Smooth muscle cell (in vitro differentiated cells): ENCODE results near the gene AMACR. TPM values are rescaled to one million over a fixed set of nuclear protein-coding genes. Genes with fewer than 3 reads are reported as not detected.
A peak's percentile ranks its signal among the peaks of the same experiment; 100 is the strongest.

Experiments
- DNase-seq: peaks from one replicate; lab custom pipeline; 2025; ENCODE audit not compliant: unreplicated experiment; lab: John Stamatoyannopoulos, UW
- H2AFZ ChIP-seq: fragments of 200-600 bp; sonication (generic); 2 replicates; pipeline ENCODE4 v1.6.0; 2016; ENCODE audit warnings: antibody characterized with exemption, low read depth, mild to moderate bottlenecking
- H3F3A ChIP-seq: fragments of 200-600 bp; sonication (generic); 2 replicates; pipeline ENCODE4 v1.6.0; 2017; ENCODE audit warnings: antibody characterized with exemption, low read depth
- H3K27ac ChIP-seq: fragments of 200-600 bp; sonication (generic); 2 replicates; pipeline ENCODE4 v1.5.1; 2016; ENCODE audit warnings: low read depth, mild to moderate bottlenecking
- H3K27me3 ChIP-seq: fragments of 200-600 bp; sonication (generic); 2 replicates; pipeline ENCODE4 v1.6.1; 2016; ENCODE audit warnings: low read depth, mild to moderate bottlenecking
- H3K36me3 ChIP-seq: fragments of 200-600 bp; sonication (generic); 2 replicates; pipeline ENCODE4 v1.5.1; 2016; ENCODE audit warnings: low read depth
- H3K4me1 ChIP-seq: fragments of 200-600 bp; sonication (generic); 2 replicates; pipeline ENCODE4 v1.5.1; 2016; ENCODE audit warnings: low read depth
- H3K4me2 ChIP-seq: fragments of 200-600 bp; sonication (generic); 2 replicates; pipeline ENCODE4 v1.6.0; 2016; ENCODE audit warnings: mild to moderate bottlenecking
- H3K4me3 ChIP-seq: fragments of 200-600 bp; sonication (generic); 2 replicates; pipeline ENCODE4 v1.5.1; 2016; ENCODE audit warnings: mild to moderate bottlenecking
- H3K79me2 ChIP-seq: fragments of 200-600 bp; sonication (generic); 2 replicates; pipeline ENCODE4 v1.6.0; 2016; ENCODE audit warnings: low read depth, mild to moderate bottlenecking
- H3K9ac ChIP-seq: fragments of 200-600 bp; sonication (generic); 2 replicates; pipeline ENCODE4 v1.6.0; 2016; ENCODE audit warnings: low read depth
- H3K9me3 ChIP-seq: fragments of 200-600 bp; sonication (generic); replicated peaks from 2 replicates; pipeline ENCODE4 v1.5.1; 2016; ENCODE audit warnings: low read depth
- H4K20me1 ChIP-seq: fragments of 200-600 bp; sonication (generic); 2 replicates; pipeline ENCODE4 v1.6.0; 2016; ENCODE audit warnings: low read depth
- CTCF ChIP-seq: fragments of 200-600 bp; sonication (generic); IDR thresholded peaks from 2 replicates; pipeline ENCODE4 v1.5.1; 2017; ENCODE audit warnings: borderline replicate concordance, mild to moderate bottlenecking, antibody characterized with exemption; ENCODE audit not compliant: insufficient read depth, poor library complexity, severe bottlenecking
- WGBS: methylation state at CpG from one replicate; pipeline ENCODE4 v1.1.7; 2016; ENCODE audit warnings: low lambda C conversion rate; 5-methylcytosine and 5-hydroxymethylcytosine counted together
- polyA plus RNA-seq: library from polyadenylated mRNA; unstranded; fragments of >200 nt; fragmentation: Nextera tagmentation; extraction: Ambion mirVana; gene quantifications from 2 replicates; pipeline ENCODE4 v1.2.1, GENCODE V29; 2016
- total RNA-seq: library from RNA; depleted of rRNA; stranded (reverse); fragments of >200 nt; gene quantifications from 2 replicates; pipeline ENCODE4 v1.2.3, GENCODE V29; 2014

AMACR gene
- total and polyA plus RNA-seq, 2 experiments from 2014 or later: 14.1 to 14.5 TPM

- H3K27ac ChIP-seq: no peak overlapping the region
- no peak for TF ChIP-seq CTCF
- WGBS: 41% methylated on average over 1 of the region's 1 CpG
- H3F3A ChIP-seq: peaks cover 5% of the 10 kb centered on the region
- no peak for DNase-seq
- no peaks in the 10 kb centered on the region for H3K79me2 ChIP-seq
- H3K9ac ChIP-seq: no peak overlapping the region
- H3K4me3 ChIP-seq: no peak overlapping the region
- H3K4me1 ChIP-seq: peaks cover 10% of the 10 kb centered on the region
- H3K9me3 ChIP-seq: no peaks in the 10 kb centered on the region
- H2AFZ ChIP-seq: no peak overlapping the region
- no peaks in the 10 kb centered on the region for H3K36me3 ChIP-seq
- no peaks in the 10 kb centered on the region for H4K20me1 ChIP-seq
- no peaks in the 10 kb centered on the region for H3K27me3 ChIP-seq
- no peak overlapping the region for H3K4me2 ChIP-seq
Observed at GRCh38 chr5:34041247-34041972, 33.6 kb upstream of the AMACR start.

- no peak for TF ChIP-seq CTCF
- peak overlapping the region; percentile 31 for H3K4me2 ChIP-seq
- peaks cover 10% of the 10 kb centered on the region for H3K4me1 ChIP-seq
- no peaks in the 10 kb centered on the region for H3K27me3 ChIP-seq
- H3K27ac ChIP-seq: no peak overlapping the region
- H2AFZ ChIP-seq: no peak overlapping the region
- WGBS: 37% methylated on average over 3 of the region's 3 CpGs
- H3F3A ChIP-seq: peaks cover 5% of the 10 kb centered on the region
- no peaks in the 10 kb centered on the region for H4K20me1 ChIP-seq
- H3K36me3 ChIP-seq: no peaks in the 10 kb centered on the region
- no peaks in the 10 kb centered on the region for H3K79me2 ChIP-seq
- H3K9ac ChIP-seq: no peak overlapping the region
- no peak for DNase-seq
- H3K4me3 ChIP-seq: no peak overlapping the region
- no peaks in the 10 kb centered on the region for H3K9me3 ChIP-seq
Observed at GRCh38 chr5:34040472-34040871, 32.6 kb upstream of the AMACR start.

DNA sequence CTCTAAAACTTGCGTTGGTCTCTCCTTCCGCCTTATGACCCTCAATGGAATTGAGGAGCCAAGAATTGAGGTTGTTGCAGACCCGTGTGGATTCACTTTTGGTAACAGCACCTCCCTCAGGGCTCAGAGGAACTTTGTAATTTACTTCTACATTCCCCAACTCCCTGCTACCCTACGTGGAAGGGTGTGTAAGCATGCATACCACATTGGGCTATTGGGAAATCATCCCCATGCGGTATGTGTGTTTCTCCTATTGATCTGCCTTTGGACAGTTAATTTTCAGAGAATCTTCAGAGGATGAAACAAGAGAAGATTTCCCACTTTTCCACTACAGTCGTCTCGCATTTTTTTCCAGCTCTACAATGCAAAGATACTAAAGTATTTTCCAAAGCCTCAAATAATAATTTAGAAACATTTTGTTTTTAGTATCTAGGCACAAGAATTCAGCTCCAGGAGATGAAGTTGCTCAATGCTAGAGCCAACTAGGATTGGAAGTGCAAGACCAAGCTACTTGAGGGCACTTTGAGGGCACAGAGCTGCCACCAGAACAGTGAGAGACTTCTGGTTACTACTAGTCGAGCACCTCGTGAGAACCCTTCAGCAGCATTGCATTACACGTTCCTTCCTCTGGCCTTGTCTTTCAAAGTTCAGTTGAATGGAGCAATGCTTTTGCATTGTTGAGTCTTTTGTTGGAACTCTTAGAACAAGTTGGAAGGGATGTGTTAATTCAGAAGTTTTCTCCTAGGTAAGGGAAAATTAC, 31.7 kb upstream of the AMACR start:
- no peak for DNase-seq
- Histone ChIP-seq H3K36me3 (no peaks in the 10 kb centered on the region), H4K20me1 (no peaks in the 10 kb centered on the region), H3K4me1 (peaks cover 10% of the 10 kb centered on the region), H3K4me2 (no peak overlapping the region), H3K27me3 (no peaks in the 10 kb centered on the region), H3K9me3 (no peaks in the 10 kb centered on the region), H3F3A (peaks cover 5% of the 10 kb centered on the region), H3K27ac (no peak overlapping the region), H3K9ac (no peak overlapping the region), H2AFZ (no peak overlapping the region), H3K79me2 (no peaks in the 10 kb centered on the region), H3K4me3 (no peak overlapping the region)
- no peak for TF ChIP-seq CTCF
- WGBS: 91% methylated on average over 10 of the region's 10 CpGs
